ENCODE data around the gene AUNIP.

Gene AUNIP

GRCh38 chr1:25889470-25889869 is 30.2 kb upstream of the AUNIP start:
- no peak for DNase-seq (ENCODE audit: low read depth in 2 of 3, low spot score in 1 of 3)

GRCh38 chr1:25888426-25888987 is 29.2 kb upstream of the AUNIP start:
- DNase-seq (ENCODE audit: low read depth in 2 of 3, low spot score in 1 of 3), result no peak

- DNase-seq (ENCODE audit: low read depth in 2 of 3, low spot score in 1 of 3), result no peak
Measured at GRCh38 chr1:25885602-25886001, 26.3 kb upstream of the AUNIP start.

- no peak for DNase-seq (ENCODE audit: low read depth in 2 of 3, low spot score in 1 of 3)
Measured at GRCh38 chr1:25881266-25881665, 22.0 kb upstream of the AUNIP start.

GRCh38 chr1:25880518-25880917 is 21.3 kb upstream of the AUNIP start:
- DNase-seq (ENCODE audit: low read depth in 2 of 3, low spot score in 1 of 3), result no peak

GRCh38 chr1:25879675-25880074 is 20.4 kb upstream of the AUNIP start:
- DNase-seq (ENCODE audit: low read depth in 2 of 3, low spot score in 1 of 3), result no peak

- DNase-seq (ENCODE audit: low read depth in 2 of 3, low spot score in 1 of 3), result no peak
Measured at GRCh38 chr1:25878690-25879089, 19.4 kb upstream of the AUNIP start.

GRCh38 chr1:25877155-25877554 is 17.9 kb upstream of the AUNIP start:
- DNase-seq (ENCODE audit: low read depth in 2 of 3, low spot score in 1 of 3), result no peak

- DNase-seq (ENCODE audit: low read depth in 2 of 3, low spot score in 1 of 3), result no peak
Measured at GRCh38 chr1:25876693-25877077, 17.4 kb upstream of the AUNIP start.

GRCh38 chr1:25875856-25876692 is 16.8 kb upstream of the AUNIP start:
- DNase-seq (ENCODE audit: low read depth in 2 of 3, low spot score in 1 of 3), result no peak

- DNase-seq (ENCODE audit: low read depth in 2 of 3, low spot score in 1 of 3), result peak; percentile 16 to 59 (median 35)
Measured at GRCh38 chr1:25875154-25875855, 16.0 kb upstream of the AUNIP start, which contains the start of gene PAQR7. Gene PAQR7, minus strand, starts transcription at chr1:25875708. Its CDS starts 11,869 bp downstream, at chr1:25863839.

GRCh38 chr1:25874635-25875153 is 15.4 kb upstream of the AUNIP start:
- DNase-seq (ENCODE audit: low read depth in 2 of 3, low spot score in 1 of 3), result no peak

- no peak for DNase-seq (ENCODE audit: low read depth in 2 of 3, low spot score in 1 of 3)
Measured at GRCh38 chr1:25874209-25874608, 15.0 kb upstream of the AUNIP start.

- DNase-seq (ENCODE audit: low read depth in 2 of 3, low spot score in 1 of 3), result no peak
Measured at GRCh38 chr1:25873120-25873519, 13.9 kb upstream of the AUNIP start.

GRCh38 chr1:25872713-25873112 is 13.5 kb upstream of the AUNIP start:
- no peak for DNase-seq (ENCODE audit: low read depth in 2 of 3, low spot score in 1 of 3)

- DNase-seq (ENCODE audit: low read depth in 2 of 3, low spot score in 1 of 3), result no peak
Measured at GRCh38 chr1:25871704-25872494, 12.6 kb upstream of the AUNIP start.

- no peak for DNase-seq (ENCODE audit: low read depth in 2 of 3, low spot score in 1 of 3)
Measured at GRCh38 chr1:25871086-25871703, 11.9 kb upstream of the AUNIP start.

- DNase-seq (ENCODE audit: low read depth in 2 of 3, low spot score in 1 of 3), result no peak
Measured at GRCh38 chr1:25870614-25871013, 11.4 kb upstream of the AUNIP start.

- no peak for DNase-seq (ENCODE audit: low read depth in 2 of 3, low spot score in 1 of 3)
Measured at GRCh38 chr1:25869909-25870606, 10.8 kb upstream of the AUNIP start.
